Thymus (tissue), 11 donors: ENCODE results near the gene HBP1. TPM values are rescaled to one million over a fixed set of nuclear protein-coding genes. Genes with fewer than 3 reads are reported as not detected.

Experiments
- DNase-seq, 9 donors: peaks; one replicate each; pipeline ENCODE4 v3.0.0-alpha.2; 2013; ENCODE audit warnings: low spot score in 9 of 9, low read depth in 6 of 9, missing footprints in 1 of 9
- H3K27ac ChIP-seq, 2 donors: one replicate each; pipeline ENCODE4 v1.5.1; 2013; ENCODE audit warnings: control low read depth in 1 of 2, low read depth in 1 of 2, low read length in 1 of 2, mild to moderate bottlenecking in 1 of 2, moderate library complexity in 1 of 2
- H3K27me3 ChIP-seq, 2 donors: one replicate each; pipeline ENCODE4 v1.5.1; 2013; ENCODE audit warnings: low read length in 1 of 2; ENCODE audit not compliant: control insufficient read depth in 2 of 2, insufficient read depth in 1 of 2
- H3K36me3 ChIP-seq, 2 donors: one replicate each; pipeline ENCODE4 v1.5.1; 2013; ENCODE audit warnings: low read length in 1 of 2, mild to moderate bottlenecking in 1 of 2, moderate library complexity in 1 of 2; ENCODE audit not compliant: control insufficient read depth in 2 of 2, insufficient read depth in 2 of 2
- H3K4me1 ChIP-seq, 2 donors: one replicate each; pipeline ENCODE4 v1.5.1; 2013; ENCODE audit warnings: low read length in 2 of 2; ENCODE audit not compliant: control insufficient read depth in 2 of 2, insufficient read depth in 2 of 2
- H3K4me3 ChIP-seq, 2 donors: one replicate each; pipeline ENCODE4 v1.5.1; 2013; ENCODE audit warnings: low read length in 2 of 2, control low read depth in 1 of 2, mild to moderate bottlenecking in 1 of 2
- H3K9me3 ChIP-seq, 2 donors: one replicate each; pipeline ENCODE4 v1.5.1; 2013; ENCODE audit warnings: low read length in 1 of 2, mild to moderate bottlenecking in 1 of 2; ENCODE audit not compliant: control insufficient read depth in 2 of 2, insufficient read depth in 1 of 2
- WGBS: extraction: QIAGEN DNeasy Blood & Tissue Kit; methylation state at CpG from one replicate; pipeline ENCODE4 v1.1.7; 2013; 5-methylcytosine and 5-hydroxymethylcytosine counted together
- polyA plus RNA-seq: library from polyadenylated mRNA; stranded (reverse); fragments of 200-250 nt; gene quantifications from one replicate; pipeline ENCODE4 v1.2.3, GENCODE V29; 2013
- total RNA-seq: library from RNA; stranded (reverse); fragments of 120-200 nt; gene quantifications from one replicate; pipeline ENCODE4 v1.2.4, GENCODE V29; 2013
- donor health status: healthy.

HBP1 gene
- total and polyA plus RNA-seq, 2 donors = 56.7 to 64.1 TPM

DNA sequence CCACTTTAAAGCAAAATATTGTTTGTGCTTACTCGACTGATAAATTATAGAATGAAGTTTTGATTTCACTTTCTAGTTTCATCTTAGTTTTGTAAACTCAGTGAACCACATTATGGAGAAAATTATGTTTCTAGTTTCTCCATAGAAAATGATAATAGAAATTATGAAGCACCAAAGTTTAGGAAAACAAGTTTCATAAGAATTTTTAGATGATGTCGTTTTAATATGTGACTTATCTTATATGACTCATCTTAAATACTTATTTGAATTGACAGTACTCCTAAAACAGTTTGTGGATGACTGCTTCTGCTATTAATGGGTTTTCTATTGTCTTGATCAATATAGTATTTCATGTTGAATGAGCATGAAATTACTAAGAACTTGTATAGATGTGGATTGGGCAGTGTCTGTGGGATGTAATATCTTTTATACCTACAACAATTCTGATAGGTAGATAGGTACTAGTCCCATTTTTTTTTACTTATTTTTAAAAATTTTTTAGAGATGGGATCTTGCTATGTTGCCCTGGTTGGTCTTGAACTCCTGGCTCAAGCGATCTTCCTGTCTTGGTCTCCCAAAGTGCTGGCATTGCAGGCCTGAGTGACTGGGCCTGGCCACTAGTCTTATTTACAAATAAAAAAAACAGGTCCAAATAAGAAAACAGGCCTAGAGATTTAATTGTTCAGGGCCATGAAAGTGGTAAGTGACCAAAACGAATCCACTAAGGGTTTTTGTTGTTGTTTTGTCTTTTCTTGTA, 3.7 kb downstream of the HBP1 start:
- H3K27ac ChIP-seq = no peak overlapping the region
- 91% methylated on average over 4 of the region's 4 CpGs for WGBS
- H3K9me3 ChIP-seq = no peaks in the 10 kb centered on the region
- H3K36me3 ChIP-seq = peaks cover 0 to 5% of the 10 kb centered on the region in 2 donors
- no peaks in the 10 kb centered on the region for H3K27me3 ChIP-seq
- H3K4me3 ChIP-seq = no peak overlapping the region
- no peak for DNase-seq
- H3K4me1 ChIP-seq = no peaks in the 10 kb centered on the region

DNA sequence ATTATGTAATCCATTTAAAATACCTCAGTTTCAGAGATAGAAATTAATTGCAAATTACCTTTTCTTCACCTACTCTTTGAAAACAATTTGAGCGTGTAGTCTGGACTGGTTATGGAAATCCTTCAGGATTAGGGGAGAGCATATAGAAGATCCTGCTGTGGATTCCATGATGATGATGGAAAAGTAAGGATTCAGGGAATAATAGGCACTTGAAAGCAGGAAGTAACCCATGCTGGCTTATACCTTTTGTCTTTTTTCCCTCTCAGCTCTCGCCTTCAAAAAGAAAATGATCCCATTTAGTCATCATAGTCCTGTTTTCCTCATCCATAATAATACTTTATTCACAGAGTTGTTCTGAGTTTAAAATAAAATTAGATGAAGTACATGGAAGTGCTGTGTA, 4.4 kb downstream of the HBP1 start:
- H3K4me1 ChIP-seq = no peaks in the 10 kb centered on the region
- no peak overlapping the region for H3K27ac ChIP-seq
- H3K4me3 ChIP-seq = no peak overlapping the region
- peaks cover 0 to 5% of the 10 kb centered on the region in 2 donors for H3K36me3 ChIP-seq
- no peak for DNase-seq
- WGBS = 98% methylated on average over 2 of the region's 2 CpGs
- H3K27me3 ChIP-seq = no peaks in the 10 kb centered on the region
- no peaks in the 10 kb centered on the region for H3K9me3 ChIP-seq

- no peak overlapping the region for H3K4me3 ChIP-seq
- no peaks in the 10 kb centered on the region for H3K9me3 ChIP-seq
- H3K27me3 ChIP-seq = no peaks in the 10 kb centered on the region
- no peak overlapping the region for H3K27ac ChIP-seq
- H3K4me1 ChIP-seq = no peaks in the 10 kb centered on the region
- H3K36me3 ChIP-seq = peaks cover 0 to 5% of the 10 kb centered on the region in 2 donors
- no peak for DNase-seq
- 93% methylated on average over 4 of the region's 4 CpGs for WGBS
Measured at GRCh38 chr7:107173691-107174406, 5.0 kb downstream of the HBP1 start.

DNA sequence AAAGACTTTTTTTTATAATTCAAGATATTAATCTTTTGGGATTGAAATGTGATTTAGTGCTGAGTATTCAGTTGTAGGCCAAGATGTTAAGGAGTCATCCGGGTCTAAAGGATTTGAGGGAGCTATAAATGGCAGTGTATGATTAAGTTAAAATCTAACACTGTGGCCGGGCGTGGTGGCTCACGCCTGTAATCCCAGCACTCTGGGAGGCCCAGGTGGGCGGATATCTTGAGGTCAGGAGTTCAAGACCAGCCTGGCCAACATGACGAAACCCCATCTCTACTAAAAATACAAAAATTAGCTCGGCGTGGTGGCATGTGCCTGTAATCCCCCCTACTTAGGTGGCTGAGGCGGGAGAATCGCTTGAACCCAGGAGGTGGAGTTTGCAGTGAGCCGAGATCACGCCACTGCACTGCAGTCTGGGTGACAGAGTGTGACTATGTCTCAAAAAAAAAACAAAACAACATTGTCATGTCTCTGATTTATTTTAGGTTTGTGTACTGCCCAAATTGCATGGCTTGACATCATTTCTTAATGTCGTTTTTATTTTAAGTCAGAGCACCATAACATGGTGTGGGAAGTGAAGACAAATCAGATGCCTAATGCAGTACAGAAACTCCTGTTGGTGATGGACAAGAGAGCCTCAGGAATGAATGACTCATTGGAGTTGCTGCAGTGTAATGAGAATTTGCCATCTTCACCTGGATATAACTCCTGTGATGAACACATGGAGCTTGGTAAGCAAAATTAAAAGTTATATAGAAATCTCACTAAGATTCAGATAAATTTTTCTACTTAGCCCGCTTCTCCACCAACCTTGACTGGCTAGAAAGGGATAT, 10.7 kb downstream of the HBP1 start:
- H3K9me3 ChIP-seq = no peaks in the 10 kb centered on the region
- no peaks in the 10 kb centered on the region for H3K4me1 ChIP-seq
- H3K36me3 ChIP-seq = peaks cover 17 to 38% of the 10 kb centered on the region in 2 donors
- H3K27ac ChIP-seq = no peak overlapping the region
- H3K4me3 ChIP-seq = no peak overlapping the region
- WGBS = 97% methylated on average over 14 of the region's 14 CpGs
- DNase-seq = no peak
- H3K27me3 ChIP-seq = no peaks in the 10 kb centered on the region

DNA sequence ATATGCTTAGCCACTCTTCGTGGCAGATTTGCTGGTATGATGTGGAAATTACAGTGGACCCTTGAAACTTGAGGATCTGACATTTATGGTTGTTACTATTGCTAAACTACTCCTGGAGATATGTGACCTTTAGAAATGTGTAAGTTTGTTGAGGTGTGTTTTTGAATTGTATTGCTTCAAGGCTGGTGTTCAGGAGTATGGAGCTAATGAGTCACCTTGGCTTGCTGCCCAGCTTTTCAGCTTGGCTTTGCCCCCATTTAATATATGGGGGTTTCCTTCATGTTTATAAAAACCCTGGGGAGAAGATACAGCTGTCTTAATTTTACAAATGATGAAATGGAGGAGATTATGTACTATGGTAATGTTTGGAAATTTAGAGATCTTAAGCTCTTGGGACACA, 11.6 kb downstream of the HBP1 start:
- Histone ChIP-seq H3K9me3 (no peaks in the 10 kb centered on the region), H3K27me3 (no peaks in the 10 kb centered on the region), H3K4me1 (no peaks in the 10 kb centered on the region), H3K36me3 (peaks cover 21 to 46% of the 10 kb centered on the region in 2 donors), H3K4me3 (no peak overlapping the region), H3K27ac (peak overlapping the region in 1 of 2 donors; percentile 38)
- peak in 2 of 9 donors; percentile 4 to 16 for DNase-seq
- 90% methylated on average over 1 of the region's 1 CpG for WGBS

DNA sequence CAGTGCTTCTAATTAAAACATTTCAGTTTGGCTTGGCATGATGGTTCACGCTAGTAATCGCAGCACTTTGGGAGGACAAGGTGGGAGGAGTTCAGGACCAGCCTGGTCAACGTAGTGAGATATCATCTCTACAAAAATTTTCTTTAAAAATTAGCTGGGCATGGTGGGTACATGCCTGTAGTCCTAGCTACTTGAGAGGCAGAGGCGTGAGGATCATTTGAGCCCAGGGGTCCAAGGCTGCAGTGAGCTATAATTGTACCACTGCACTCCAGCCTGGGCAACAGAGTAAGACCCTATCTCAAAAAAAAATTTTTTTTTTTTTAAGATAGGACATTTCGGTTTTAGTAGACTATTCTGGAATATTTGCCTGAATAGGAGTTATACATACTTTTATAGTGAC, 12.4 kb downstream of the HBP1 start:
- H3K4me3 ChIP-seq = no peak overlapping the region
- peaks cover 25 to 52% of the 10 kb centered on the region in 2 donors for H3K36me3 ChIP-seq
- no peaks in the 10 kb centered on the region for H3K4me1 ChIP-seq
- 98% methylated on average over 5 of the region's 5 CpGs for WGBS
- no peaks in the 10 kb centered on the region for H3K9me3 ChIP-seq
- no peaks in the 10 kb centered on the region for H3K27me3 ChIP-seq
- DNase-seq = no peak
- peak overlapping the region in 1 of 2 donors; percentile 38 for H3K27ac ChIP-seq

DNA sequence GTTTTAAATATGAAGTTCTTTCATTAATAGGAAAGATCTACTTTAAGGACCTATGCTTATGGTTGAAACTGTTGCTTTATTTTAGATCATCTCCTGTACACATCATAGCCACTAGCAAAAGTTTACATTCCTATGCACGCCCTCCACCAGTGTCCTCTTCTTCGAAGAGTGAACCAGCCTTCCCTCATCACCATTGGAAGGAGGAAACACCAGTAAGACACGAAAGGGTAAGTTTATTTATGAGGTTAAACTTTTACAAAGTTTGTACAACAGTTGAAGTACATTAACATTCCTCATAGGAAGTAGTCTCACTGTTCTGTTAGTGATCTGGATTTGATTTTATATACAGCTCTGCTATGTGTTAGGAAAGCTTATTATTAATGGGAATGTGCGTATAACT, 16.9 kb downstream of the HBP1 start:
- no peak for DNase-seq
- Histone ChIP-seq H3K36me3 (peaks cover 31 to 83% of the 10 kb centered on the region in 2 donors), H3K4me1 (no peaks in the 10 kb centered on the region), H3K4me3 (no peak overlapping the region), H3K27ac (no peak overlapping the region), H3K9me3 (no peaks in the 10 kb centered on the region), H3K27me3 (no peaks in the 10 kb centered on the region)
- WGBS = 85% methylated on average over 4 of the region's 4 CpGs

- Histone ChIP-seq H3K27ac (no peak overlapping the region), H3K4me3 (no peak overlapping the region), H3K36me3 (peaks cover 30 to 83% of the 10 kb centered on the region in 2 donors), H3K4me1 (no peaks in the 10 kb centered on the region), H3K27me3 (no peaks in the 10 kb centered on the region), H3K9me3 (no peaks in the 10 kb centered on the region)
- DNase-seq = no peak
- 96% methylated on average over 4 of the region's 4 CpGs for WGBS
Measured at GRCh38 chr7:107186240-107186639, 17.4 kb downstream of the HBP1 start.

GRCh38 chr7:107187774-107188173, 19.0 kb downstream of the HBP1 start:
- Histone ChIP-seq H3K9me3 (no peaks in the 10 kb centered on the region), H3K27ac (no peak overlapping the region), H3K4me1 (no peaks in the 10 kb centered on the region), H3K36me3 (peaks cover 24 to 83% of the 10 kb centered on the region in 2 donors), H3K4me3 (no peak overlapping the region), H3K27me3 (no peaks in the 10 kb centered on the region)
- WGBS = 98% methylated on average over 2 of the region's 2 CpGs
- no peak for DNase-seq
